Lower leg skin (tissue), 4 donors: ENCODE measurements around the gene FZR1. TPM values are rescaled to one million over a fixed set of nuclear protein-coding genes. Genes with fewer than 3 reads are reported as not detected.
A peak's percentile ranks its signal among the peaks of the same experiment; 100 is the strongest.

ENCODE experiments used
- DNase-seq, 2 donors: peaks; one replicate each; pipeline ENCODE4 v3.0.0-alpha.2; 2019; ENCODE audit warnings: low spot score in 2 of 2
- H3K4me3 ChIP-seq: fragments of 200-600 bp; sonication (generic); 2 replicates; pipeline ENCODE4 v1.5.1; 2017; ENCODE audit warnings: mild to moderate bottlenecking, low read depth; ENCODE audit not compliant: poor library complexity, severe bottlenecking
- POLR2A ChIP-seq, 2 donors: fragments of 450-650 bp; IDR thresholded peaks; one replicate each; pipeline ENCODE4 v1.6.1; 2016 to 2017; ENCODE audit warnings: antibody characterized with exemption in 2 of 2, mild to moderate bottlenecking in 1 of 2, moderate library complexity in 1 of 2
- WGBS, 2 donors: methylation state at CpG; one replicate each; pipeline ENCODE4 v1.1.5; 2018; 5-methylcytosine and 5-hydroxymethylcytosine counted together
- intact Hi-C: fragments of 100-400 bp; cut with DNase I; formaldehyde crosslinking; loops from one replicate; pipeline ENCODE4 v1.15.0; 2023; ENCODE audit warnings: low total_unique reads
- total RNA-seq, 4 donors: library from RNA; depleted of rRNA; stranded (reverse); fragments of >200 nt; gene quantifications; one replicate each; pipeline ENCODE4 v1.1.0, GENCODE V29; 2016
- TF ChIP-seq, protein P1 (sequence below), 3 donors: fragments of 450-650 bp; IDR thresholded peaks; one replicate each; pipeline ENCODE4 v1.5.1; 2016; ENCODE audit warnings: antibody characterized with exemption in 3 of 3, mild to moderate bottlenecking in 3 of 3, moderate library complexity in 2 of 3

Gene FZR1
- total RNA-seq, 4 donors from 2014 or later = 50.9 to 63.3 (median 57.2) TPM

DNA sequence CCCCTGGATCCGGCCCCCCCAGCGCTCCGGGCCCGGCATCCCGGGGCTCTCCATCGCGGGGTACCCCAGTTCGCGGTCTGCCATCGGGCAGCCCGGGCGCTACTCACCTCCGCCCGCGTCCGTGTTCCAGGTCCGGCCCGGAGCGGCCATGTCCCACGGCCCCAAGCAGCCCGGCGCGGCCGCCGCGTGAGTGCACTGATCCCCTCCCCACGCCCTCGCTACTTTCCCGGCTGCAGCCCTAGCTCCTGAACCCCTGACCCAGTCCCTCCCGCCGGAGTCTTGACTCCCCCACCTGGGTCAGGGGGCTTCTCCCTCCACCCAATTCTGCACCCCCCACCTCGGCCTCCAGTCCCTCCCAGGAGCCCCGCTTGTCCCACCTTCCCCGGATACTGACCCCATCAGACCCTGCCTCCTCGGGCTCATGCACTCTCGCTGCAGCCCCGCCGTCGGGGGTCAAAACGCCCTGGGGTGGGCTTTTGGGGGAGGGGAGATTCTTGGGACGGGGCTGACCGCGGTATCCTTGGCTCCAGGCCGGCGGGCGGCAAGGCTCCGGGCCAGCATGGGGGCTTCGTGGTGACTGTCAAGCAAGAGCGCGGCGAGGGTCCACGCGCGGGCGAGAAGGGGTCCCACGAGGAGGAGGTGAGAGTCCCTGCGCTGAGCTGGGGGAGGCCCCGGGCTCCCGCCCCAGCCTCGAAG is 67.2 kb downstream of the FZR1 start:
- no peak for DNase-seq
- 1% methylated on average over 35 to 38 of the region's 60 CpGs for WGBS, 2 donors
- intact Hi-C loops = no loop called here
- peak overlapping the region; percentile 84 for H3K4me3 ChIP-seq
- TF ChIP-seq, protein P1, sequence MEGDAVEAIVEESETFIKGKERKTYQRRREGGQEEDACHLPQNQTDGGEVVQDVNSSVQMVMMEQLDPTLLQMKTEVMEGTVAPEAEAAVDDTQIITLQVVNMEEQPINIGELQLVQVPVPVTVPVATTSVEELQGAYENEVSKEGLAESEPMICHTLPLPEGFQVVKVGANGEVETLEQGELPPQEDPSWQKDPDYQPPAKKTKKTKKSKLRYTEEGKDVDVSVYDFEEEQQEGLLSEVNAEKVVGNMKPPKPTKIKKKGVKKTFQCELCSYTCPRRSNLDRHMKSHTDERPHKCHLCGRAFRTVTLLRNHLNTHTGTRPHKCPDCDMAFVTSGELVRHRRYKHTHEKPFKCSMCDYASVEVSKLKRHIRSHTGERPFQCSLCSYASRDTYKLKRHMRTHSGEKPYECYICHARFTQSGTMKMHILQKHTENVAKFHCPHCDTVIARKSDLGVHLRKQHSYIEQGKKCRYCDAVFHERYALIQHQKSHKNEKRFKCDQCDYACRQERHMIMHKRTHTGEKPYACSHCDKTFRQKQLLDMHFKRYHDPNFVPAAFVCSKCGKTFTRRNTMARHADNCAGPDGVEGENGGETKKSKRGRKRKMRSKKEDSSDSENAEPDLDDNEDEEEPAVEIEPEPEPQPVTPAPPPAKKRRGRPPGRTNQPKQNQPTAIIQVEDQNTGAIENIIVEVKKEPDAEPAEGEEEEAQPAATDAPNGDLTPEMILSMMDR (IDR thresholded peaks at IDR 0.05) = no peak
- TF ChIP-seq POLR2A (IDR thresholded peaks at IDR 0.05) = no peak

DNA sequence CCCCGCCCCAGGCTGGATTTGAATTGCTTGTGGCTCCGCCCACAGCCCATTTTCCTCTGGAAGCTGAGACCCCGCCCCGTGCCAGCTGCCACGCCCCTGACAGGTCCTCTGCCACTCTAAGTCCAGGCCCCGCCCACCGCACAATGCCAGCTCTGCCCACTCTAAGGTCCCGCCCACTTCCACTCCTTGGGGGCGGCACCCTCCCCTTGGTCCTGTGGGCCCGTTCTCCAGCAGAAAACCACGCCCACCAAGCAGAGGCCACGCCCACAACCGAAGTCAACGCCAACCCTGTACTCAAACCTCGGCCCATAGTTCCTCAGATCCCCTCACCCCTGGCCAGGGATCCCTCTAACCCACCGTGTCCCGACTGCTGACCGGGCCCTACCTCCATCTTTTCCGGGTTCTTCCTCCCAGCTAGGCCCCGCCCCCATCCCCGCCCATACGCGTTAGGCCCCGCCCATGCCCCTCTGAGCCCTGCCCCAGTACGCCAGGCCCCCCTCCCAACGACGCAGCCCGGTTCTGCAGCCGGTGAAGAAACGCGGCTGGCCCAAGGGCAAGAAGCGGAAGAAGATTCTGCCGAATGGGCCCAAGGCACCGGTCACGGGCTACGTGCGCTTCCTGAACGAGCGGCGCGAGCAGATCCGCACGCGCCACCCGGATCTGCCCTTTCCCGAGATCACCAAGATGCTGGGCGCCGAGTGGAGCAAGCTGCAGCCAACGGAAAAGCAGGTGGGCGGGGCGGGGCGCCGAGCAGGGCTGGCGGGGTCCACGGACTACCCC is 67.9 kb downstream of the FZR1 start:
- 55 to 63% methylated on average over 54 to 55 of the region's 55 CpGs for WGBS, 2 donors
- H3K4me3 ChIP-seq = no peak overlapping the region
- DNase-seq = peak; percentile 89 to 96
- TF ChIP-seq, protein P1 (IDR thresholded peaks at IDR 0.05) = no peak
- no peak for TF ChIP-seq POLR2A (IDR thresholded peaks at IDR 0.05)
- intact Hi-C loops = no loop called here

DNA sequence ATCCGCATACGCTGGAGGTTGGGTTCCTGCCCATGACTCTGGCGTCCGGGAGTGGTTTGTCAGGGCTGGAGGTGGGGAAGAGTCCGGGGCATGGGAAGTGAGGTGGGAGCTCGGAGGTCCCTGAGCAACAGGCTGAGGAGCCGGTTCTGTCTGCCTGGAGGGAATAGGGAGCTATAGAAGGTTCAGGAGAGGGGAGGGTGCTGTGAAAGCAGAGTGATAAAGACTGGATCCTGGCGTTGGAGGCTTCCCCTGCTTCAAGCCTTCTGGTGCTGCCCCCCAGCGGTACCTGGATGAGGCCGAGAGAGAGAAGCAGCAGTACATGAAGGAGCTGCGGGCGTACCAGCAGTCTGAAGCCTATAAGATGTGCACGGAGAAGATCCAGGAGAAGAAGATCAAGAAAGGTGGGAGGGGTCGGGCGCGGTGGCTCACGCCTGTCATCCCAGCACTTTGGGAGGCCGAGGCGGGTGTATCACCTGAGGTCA is 69.2 kb downstream of the FZR1 start:
- H3K4me3 ChIP-seq = no peak overlapping the region
- DNase-seq = no peak
- intact Hi-C loops = no loop called here
- TF ChIP-seq, protein P1 (IDR thresholded peaks at IDR 0.05) = no peak
- TF ChIP-seq POLR2A (IDR thresholded peaks at IDR 0.05) = no peak
- 89 to 92% methylated on average over 19 of the region's 19 CpGs for WGBS, 2 donors

DNA sequence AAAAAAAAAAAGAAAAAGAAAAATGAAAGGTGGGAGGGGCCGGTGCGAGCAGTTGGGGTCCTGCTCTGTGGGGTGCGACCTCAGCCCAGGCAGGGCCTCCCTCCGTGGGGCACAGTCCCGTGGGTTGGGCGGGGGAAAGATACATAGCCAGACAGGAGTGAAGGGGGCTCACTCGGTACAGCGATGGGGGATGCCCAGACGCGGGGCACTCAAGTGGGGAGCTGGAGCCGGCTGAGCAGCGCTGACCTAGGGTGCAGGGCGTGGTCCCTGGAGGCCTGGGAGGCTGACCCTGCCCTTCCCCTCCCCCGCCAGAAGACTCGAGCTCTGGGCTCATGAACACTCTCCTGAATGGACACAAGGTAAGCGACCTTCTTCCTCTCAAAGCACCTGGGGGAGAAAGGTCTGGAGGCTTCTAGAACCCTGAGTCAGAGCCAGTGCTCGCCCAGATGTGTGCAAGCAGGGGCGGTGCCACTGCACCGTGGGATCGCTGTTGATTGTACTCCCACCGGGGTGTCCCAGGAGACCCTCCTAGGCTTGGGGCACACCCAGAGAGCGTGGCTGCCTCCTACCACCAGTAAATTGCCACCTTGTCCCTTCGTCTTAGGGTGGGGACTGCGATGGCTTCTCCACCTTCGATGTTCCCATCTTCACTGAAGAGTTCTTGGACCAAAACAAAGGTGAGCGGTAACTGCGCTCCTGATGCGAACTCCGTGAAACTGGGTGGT is 70.0 kb downstream of the FZR1 start:
- H3K4me3 ChIP-seq = no peak overlapping the region
- TF ChIP-seq, protein P1 (IDR thresholded peaks at IDR 0.05) = no peak
- no peak for TF ChIP-seq POLR2A (IDR thresholded peaks at IDR 0.05)
- DNase-seq = no peak
- intact Hi-C loops = no loop called here
- WGBS, 2 donors = 69 to 80% methylated on average over 27 to 28 of the region's 29 CpGs

DNA sequence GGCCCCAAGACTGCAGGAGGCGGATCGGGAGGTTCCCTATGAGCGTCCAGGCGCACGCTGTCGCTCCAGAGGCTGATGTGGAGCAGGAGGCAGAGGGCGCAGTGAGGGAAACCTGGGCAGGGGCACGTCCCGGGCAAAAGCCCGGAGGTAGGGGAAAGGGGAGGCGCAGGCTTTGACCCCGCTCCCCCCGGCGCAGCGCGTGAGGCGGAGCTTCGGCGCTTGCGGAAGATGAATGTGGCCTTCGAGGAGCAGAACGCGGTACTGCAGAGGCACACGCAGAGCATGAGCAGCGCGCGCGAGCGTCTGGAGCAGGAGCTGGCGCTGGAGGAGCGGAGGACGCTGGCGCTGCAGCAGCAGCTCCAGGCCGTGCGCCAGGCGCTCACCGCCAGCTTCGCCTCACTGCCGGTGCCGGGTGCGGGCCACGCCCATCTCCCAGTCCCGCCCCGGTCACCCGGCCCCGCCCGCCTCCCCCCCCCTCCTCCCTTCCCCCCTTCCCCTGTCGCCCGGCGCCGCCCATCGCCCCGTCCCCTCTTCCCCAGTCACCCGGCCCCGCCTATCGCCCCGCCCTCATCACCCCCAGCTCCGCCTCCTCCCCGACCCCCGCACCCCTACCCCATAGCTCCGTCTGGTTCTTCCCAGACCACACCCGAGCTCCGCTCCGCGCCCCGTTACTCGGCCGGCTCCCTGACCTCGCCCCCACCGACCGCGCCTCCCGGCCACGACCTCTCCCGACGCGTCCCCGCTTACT is 70.8 kb downstream of the FZR1 start:
- no peak for DNase-seq
- intact Hi-C loops = no loop called here
- TF ChIP-seq, protein P1 (IDR thresholded peaks at IDR 0.05) = no peak
- TF ChIP-seq POLR2A (IDR thresholded peaks at IDR 0.05) = no peak
- WGBS, 2 donors = 36 to 50% methylated on average over 69 to 71 of the region's 78 CpGs
- H3K4me3 ChIP-seq = no peak overlapping the region
